Hepatocyte (in vitro differentiated cells): ENCODE data around the gene VIPR1. TPM values are rescaled to one million over a fixed set of nuclear protein-coding genes. Genes with fewer than 3 reads are reported as not detected.

Source experiments
- DNase-seq: peaks from one replicate; pipeline ENCODE4 v3.0.0-alpha.2; 2016; ENCODE audit warnings: low spot score
- H2AFZ ChIP-seq: fragments of 200-600 bp; sonication (generic); 2 replicates; pipeline ENCODE4 v1.6.0; 2016; ENCODE audit warnings: antibody characterized with exemption, mild to moderate bottlenecking
- H3K27ac ChIP-seq: fragments of 200-600 bp; sonication (generic); 2 replicates; pipeline ENCODE4 v1.5.1; 2016; ENCODE audit warnings: mild to moderate bottlenecking
- H3K27me3 ChIP-seq: fragments of 200-600 bp; sonication (generic); 2 replicates; pipeline ENCODE4 v1.6.1; 2016
- H3K36me3 ChIP-seq: fragments of 200-600 bp; sonication (generic); replicated peaks from 2 replicates; pipeline ENCODE4 v1.5.1; 2016; ENCODE audit warnings: low read depth; ENCODE audit not compliant: insufficient read depth
- H3K4me1 ChIP-seq: fragments of 200-600 bp; sonication (generic); 2 replicates; pipeline ENCODE4 v1.5.1; 2016; ENCODE audit warnings: mild to moderate bottlenecking, moderate library complexity; ENCODE audit not compliant: insufficient read depth
- H3K4me2 ChIP-seq: fragments of 200-600 bp; sonication (generic); 2 replicates; pipeline ENCODE4 v1.6.0; 2016
- H3K4me3 ChIP-seq: fragments of 200-600 bp; sonication (generic); 2 replicates; pipeline ENCODE4 v1.5.1; 2016; ENCODE audit warnings: mild to moderate bottlenecking
- H3K79me2 ChIP-seq: fragments of 200-600 bp; sonication (generic); 2 replicates; pipeline ENCODE4 v1.6.0; 2017; ENCODE audit warnings: mild to moderate bottlenecking
- H3K9me2 ChIP-seq: fragments of 200-600 bp; sonication (generic); replicated peaks from 2 replicates; pipeline ENCODE4 v1.6.0; 2017; ENCODE audit warnings: mild to moderate bottlenecking; ENCODE audit not compliant: insufficient read depth
- H3K9me3 ChIP-seq: fragments of 200-600 bp; sonication (generic); 2 replicates; pipeline ENCODE4 v1.5.1; 2016; ENCODE audit warnings: low read depth, mild to moderate bottlenecking
- H4K20me1 ChIP-seq: fragments of 200-600 bp; sonication (generic); 2 replicates; pipeline ENCODE4 v1.6.0; 2016; ENCODE audit warnings: mild to moderate bottlenecking; ENCODE audit not compliant: insufficient read depth, poor library complexity, severe bottlenecking
- EZH2 ChIP-seq: fragments of 200-600 bp; sonication (generic); IDR thresholded peaks from 2 replicates; pipeline ENCODE4 v1.6.1; 2016; ENCODE audit warnings: antibody characterized with exemption, mild to moderate bottlenecking, borderline replicate concordance
- EZH2phosphoT487 ChIP-seq: fragments of 200-600 bp; sonication (generic); IDR thresholded peaks from one replicate; pipeline ENCODE4 v1.6.1; 2018; ENCODE audit warnings: antibody characterized with exemption, mild to moderate bottlenecking, low read depth, moderate library complexity; ENCODE audit not compliant: unreplicated experiment, severe bottlenecking
- WGBS: methylation state at CpG from one replicate; pipeline ENCODE4 v1.1.6; 2016; ENCODE audit warnings: low lambda C conversion rate; ENCODE audit errors: missing lambda C conversion rate; 5-methylcytosine and 5-hydroxymethylcytosine counted together
- polyA plus RNA-seq: library from polyadenylated mRNA; unstranded; fragments of >200 nt; fragmentation: Nextera tagmentation; extraction: Ambion mirVana; gene quantifications from 2 replicates; pipeline ENCODE4 v1.2.1, GENCODE V29; 2016
- small RNA-seq: library from RNA; depleted of rRNA; stranded (forward); fragments of <200 nt; gene quantifications from one replicate; pipeline ENCODE3, GENCODE V24; 2014
- total RNA-seq: library from RNA; depleted of rRNA; stranded (reverse); fragments of >200 nt; gene quantifications from 2 replicates; pipeline ENCODE4 v1.2.3, GENCODE V29; 2014
- TF ChIP-seq, protein P1 (sequence below): fragments of 200-600 bp; sonication (generic); IDR thresholded peaks from 2 replicates; pipeline ENCODE4 v1.5.1; 2016; ENCODE audit warnings: antibody characterized with exemption, mild to moderate bottlenecking; ENCODE audit not compliant: poor library complexity

VIPR1 gene
- total and polyA plus RNA-seq, 2 experiments from 2014 or later, result 17.5 to 19.2 TPM

- Histone ChIP-seq H3K27me3 (no peaks in the 10 kb centered on the region), H3K4me3 (peak within 1 kb of the TSS; percentile 37), H3K9me3 (no peaks in the 10 kb centered on the region), H3K79me2 (peaks cover 47% of the 10 kb centered on the region), H3K27ac (peak within 1 kb of the TSS; percentile 91), H3K36me3 (no peaks in the 10 kb centered on the region), H3K9me2 (no peaks in the 10 kb centered on the region), H2AFZ (peak within 1 kb of the TSS; percentile 70), H4K20me1 (peaks cover 3% of the 10 kb centered on the region), H3K4me1 (peaks cover 16% of the 10 kb centered on the region), H3K4me2 (peak within 1 kb of the TSS; percentile 82)
- WGBS, result 2% methylated on average over 57 of the region's 77 CpGs
- DNase-seq, result peak; percentile 97
- TF ChIP-seq EZH2phosphoT487, result no peak
- TF ChIP-seq, protein P1, sequence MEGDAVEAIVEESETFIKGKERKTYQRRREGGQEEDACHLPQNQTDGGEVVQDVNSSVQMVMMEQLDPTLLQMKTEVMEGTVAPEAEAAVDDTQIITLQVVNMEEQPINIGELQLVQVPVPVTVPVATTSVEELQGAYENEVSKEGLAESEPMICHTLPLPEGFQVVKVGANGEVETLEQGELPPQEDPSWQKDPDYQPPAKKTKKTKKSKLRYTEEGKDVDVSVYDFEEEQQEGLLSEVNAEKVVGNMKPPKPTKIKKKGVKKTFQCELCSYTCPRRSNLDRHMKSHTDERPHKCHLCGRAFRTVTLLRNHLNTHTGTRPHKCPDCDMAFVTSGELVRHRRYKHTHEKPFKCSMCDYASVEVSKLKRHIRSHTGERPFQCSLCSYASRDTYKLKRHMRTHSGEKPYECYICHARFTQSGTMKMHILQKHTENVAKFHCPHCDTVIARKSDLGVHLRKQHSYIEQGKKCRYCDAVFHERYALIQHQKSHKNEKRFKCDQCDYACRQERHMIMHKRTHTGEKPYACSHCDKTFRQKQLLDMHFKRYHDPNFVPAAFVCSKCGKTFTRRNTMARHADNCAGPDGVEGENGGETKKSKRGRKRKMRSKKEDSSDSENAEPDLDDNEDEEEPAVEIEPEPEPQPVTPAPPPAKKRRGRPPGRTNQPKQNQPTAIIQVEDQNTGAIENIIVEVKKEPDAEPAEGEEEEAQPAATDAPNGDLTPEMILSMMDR, result peak; percentile 41
- no peak for TF ChIP-seq EZH2
These were observed 79.4 kb downstream of the VIPR1 start, which contains the start of gene SEC22C for GRCh38 chr3:42581709-42582473. TSS of gene SEC22C (minus strand) at chr3:42581967. CDS start at chr3:42569046, 12,921 bp downstream.

GRCh38 chr3:42582474-42583070 lies 80.1 kb downstream of the VIPR1 start:
- Histone ChIP-seq H3K79me2 (peaks cover 40% of the 10 kb centered on the region), H3K27ac (peak overlapping the region; percentile 91), H3K36me3 (no peaks in the 10 kb centered on the region), H3K9me3 (no peaks in the 10 kb centered on the region), H3K27me3 (no peaks in the 10 kb centered on the region), H3K4me2 (peak overlapping the region; percentile 82), H3K4me1 (peaks cover 16% of the 10 kb centered on the region), H3K4me3 (peak overlapping the region; percentile 37), H4K20me1 (no peaks in the 10 kb centered on the region), H3K9me2 (no peaks in the 10 kb centered on the region), H2AFZ (peak overlapping the region; percentile 70)
- TF ChIP-seq, protein P1, result no peak
- no peak for TF ChIP-seq EZH2
- no peak for TF ChIP-seq EZH2phosphoT487
- no peak for DNase-seq
- 5% methylated on average over 3 of the region's 3 CpGs for WGBS

Small RNA genes lying within 50 kb of the gene (small RNA-seq; reads per million reads assigned to genes)
- not detected for gene AC092047.1

Other genes starting within 250 kb of the VIPR1 start
- 0.97 TPM in 1 of 2 replicates, not detected in the other for gene CCK, start 236.5 kb upstream of the VIPR1 start, total RNA-seq
- gene CCK, start 236.5 kb upstream of the VIPR1 start, polyA plus RNA-seq, result 0.32 TPM in 1 of 2 replicates, not detected in the other
- not detected in 2 replicates for gene LYZL4, start 92.0 kb upstream of the VIPR1 start, total RNA-seq
- gene LYZL4, start 92.0 kb upstream of the VIPR1 start, polyA plus RNA-seq, result not detected in 2 replicates
- gene SEC22C, start 79.3 kb downstream of the VIPR1 start, total RNA-seq, result 44.1 and 53.9 TPM in 2 replicates
- gene SEC22C, start 79.3 kb downstream of the VIPR1 start, polyA plus RNA-seq, result 23.5 and 31.4 TPM in 2 replicates
- gene SS18L2, start 88.2 kb downstream of the VIPR1 start, total RNA-seq, result 23.5 and 26.8 TPM in 2 replicates
- gene SS18L2, start 88.2 kb downstream of the VIPR1 start, polyA plus RNA-seq, result 53.7 and 61.7 TPM in 2 replicates
- 74.3 and 78.9 TPM in 2 replicates for gene NKTR, start 98.0 kb downstream of the VIPR1 start, total RNA-seq
- gene NKTR, start 98.0 kb downstream of the VIPR1 start, polyA plus RNA-seq, result 36.8 and 66.2 TPM in 2 replicates
- 12.3 and 14.2 TPM in 2 replicates for gene ZBTB47, start 151.1 kb downstream of the VIPR1 start, total RNA-seq
- 4.7 and 7.0 TPM in 2 replicates for gene ZBTB47, start 151.1 kb downstream of the VIPR1 start, polyA plus RNA-seq
- gene KLHL40, start 182.9 kb downstream of the VIPR1 start, total RNA-seq, result not detected in 2 replicates
- not detected in 2 replicates for gene KLHL40, start 182.9 kb downstream of the VIPR1 start, polyA plus RNA-seq
- not detected in 2 replicates for gene HHATL, start 200.2 kb downstream of the VIPR1 start, total RNA-seq
- not detected in 2 replicates for gene HHATL, start 200.2 kb downstream of the VIPR1 start, polyA plus RNA-seq